GM23248 (cell line): Measurements from ENCODE around the gene PLCB1. TPM values are rescaled to one million over a fixed set of nuclear protein-coding genes. Genes with fewer than 3 reads are reported as not detected.

Experiments
- DNase-seq: peaks from one replicate; pipeline ENCODE4 v3.0.0-alpha.2; 2015
- H2AFZ ChIP-seq: fragments of 200-600 bp; sonication (generic); 2 replicates; pipeline ENCODE4 v1.6.1; 2016; ENCODE audit warnings: antibody characterized with exemption
- H3F3A ChIP-seq: fragments of 200-600 bp; sonication (generic); 2 replicates; pipeline ENCODE4 v1.6.1; 2016; ENCODE audit warnings: mild to moderate bottlenecking, antibody characterized with exemption, mixed run types; ENCODE audit not compliant: insufficient read depth
- H3K27ac ChIP-seq: fragments of 200-600 bp; sonication (generic); 2 replicates; pipeline ENCODE4 v1.5.1; 2016; ENCODE audit warnings: mild to moderate bottlenecking
- H3K27me3 ChIP-seq: fragments of 200-600 bp; sonication (generic); replicated peaks from 2 replicates; pipeline ENCODE4 v1.6.1; 2016; ENCODE audit warnings: mild to moderate bottlenecking; ENCODE audit not compliant: insufficient read depth
- H3K36me3 ChIP-seq: fragments of 200-600 bp; sonication (generic); 2 replicates; pipeline ENCODE4 v1.6.1; 2016; ENCODE audit warnings: low read depth, mild to moderate bottlenecking
- H3K4me1 ChIP-seq: fragments of 200-600 bp; sonication (generic); 2 replicates; pipeline ENCODE4 v1.6.1; 2016; ENCODE audit warnings: mild to moderate bottlenecking; ENCODE audit not compliant: insufficient read depth
- H3K4me2 ChIP-seq: fragments of 200-600 bp; sonication (generic); one replicate; pipeline ENCODE4 v1.6.1; 2016; ENCODE audit warnings: mild to moderate bottlenecking; ENCODE audit not compliant: unreplicated experiment
- H3K4me3 ChIP-seq: fragments of 200-600 bp; sonication (generic); 2 replicates; pipeline ENCODE4 v1.5.1; 2016; ENCODE audit warnings: mild to moderate bottlenecking
- H3K79me2 ChIP-seq: fragments of 200-600 bp; sonication (generic); 2 replicates; pipeline ENCODE4 v1.6.1; 2016; ENCODE audit warnings: mild to moderate bottlenecking; ENCODE audit not compliant: insufficient read depth
- H3K9ac ChIP-seq: fragments of 200-600 bp; sonication (generic); 2 replicates; pipeline ENCODE4 v1.6.1; 2016; ENCODE audit warnings: mild to moderate bottlenecking
- H3K9me2 ChIP-seq: fragments of 200-600 bp; sonication (generic); 2 replicates; pipeline ENCODE4 v1.6.1; 2016; ENCODE audit warnings: mixed run types, mild to moderate bottlenecking, moderate library complexity; ENCODE audit not compliant: insufficient read depth
- H3K9me3 ChIP-seq: fragments of 200-600 bp; sonication (generic); one replicate; pipeline ENCODE4 v1.6.1; 2017; ENCODE audit warnings: low read depth
- H4K20me1 ChIP-seq: fragments of 200-600 bp; sonication (generic); 2 replicates; pipeline ENCODE4 v1.6.0; 2016; ENCODE audit not compliant: insufficient read depth
- EZH2 ChIP-seq: fragments of 200-600 bp; sonication (generic); IDR thresholded peaks from 2 replicates; pipeline ENCODE4 v1.6.1; 2018; ENCODE audit warnings: antibody characterized with exemption, mild to moderate bottlenecking; ENCODE audit not compliant: insufficient read depth, poor library complexity, severe bottlenecking
- EZH2phosphoT487 ChIP-seq: fragments of 200-600 bp; sonication (generic); IDR thresholded peaks from 2 replicates; pipeline ENCODE4 v1.6.1; 2018; ENCODE audit warnings: antibody characterized with exemption, moderate library complexity, mild to moderate bottlenecking, low read depth; ENCODE audit not compliant: insufficient read depth
- WGBS, 2 experiments: methylation state at CpG; one replicate each; pipeline ENCODE4 v1.1.6; 2015 to 2017; ENCODE audit warnings: low lambda C conversion rate in 2 of 2, low coverage in 1 of 2; ENCODE audit errors: missing lambda C conversion rate in 2 of 2; 5-methylcytosine and 5-hydroxymethylcytosine counted together
- in situ Hi-C: fragments of 300-500 bp; cut with MboI; formaldehyde crosslinking; loops from 2 replicates; pipeline ENCODE4 v1.15.0; 2020
- polyA plus RNA-seq: library from polyadenylated mRNA; unstranded; fragments of >200 nt; fragmentation: Nextera tagmentation; extraction: Ambion mirVana; gene quantifications from 2 replicates; pipeline ENCODE4 v1.2.1, GENCODE V29; 2016
- total RNA-seq: library from RNA; depleted of rRNA; stranded (reverse); fragments of >200 nt; shearing (Covaris generic); gene quantifications from 2 replicates; pipeline ENCODE4 v1.2.3, GENCODE V29; 2014

PLCB1 gene
- total and polyA plus RNA-seq, 2 experiments from 2014 or later: 3.7 to 12.8 TPM

DNA sequence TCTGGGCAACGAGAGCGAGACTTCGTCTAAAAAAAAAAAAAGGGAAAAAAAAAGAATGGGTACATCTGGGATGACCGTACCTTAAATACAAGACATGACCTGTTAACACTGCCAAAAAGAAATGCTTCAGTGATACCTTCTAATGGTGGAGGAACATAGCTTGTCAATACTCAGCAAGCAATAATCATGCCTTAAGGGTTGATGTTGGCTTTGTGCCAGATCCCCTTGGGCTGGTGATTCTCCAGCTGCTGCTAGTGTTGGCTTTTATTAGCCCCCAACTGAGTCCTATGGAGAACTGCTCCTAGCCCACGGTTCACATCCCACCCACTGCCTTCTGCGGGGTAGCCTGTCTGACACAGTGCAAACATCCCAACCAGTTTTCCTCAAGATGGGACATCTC, 134.9 kb downstream of the PLCB1 start:
- no peak overlapping the region for H3K4me2 ChIP-seq
- no peaks in the 10 kb centered on the region for H4K20me1 ChIP-seq
- H3K79me2 ChIP-seq: no peaks in the 10 kb centered on the region
- no peaks in the 10 kb centered on the region for H3K9me3 ChIP-seq
- DNase-seq: no peak
- H3F3A ChIP-seq: no peaks in the 10 kb centered on the region
- in situ Hi-C loops: no loop called here
- H3K9me2 ChIP-seq: no peaks in the 10 kb centered on the region
- no peak for TF ChIP-seq EZH2phosphoT487
- TF ChIP-seq EZH2: no peak
- no peaks in the 10 kb centered on the region for H3K36me3 ChIP-seq
- no peak overlapping the region for H3K9ac ChIP-seq
- no peak overlapping the region for H2AFZ ChIP-seq
- no peak overlapping the region for H3K27ac ChIP-seq
- no peaks in the 10 kb centered on the region for H3K4me1 ChIP-seq
- H3K4me3 ChIP-seq: no peak overlapping the region
- 83 to 95% methylated on average over 4 to 6 of the region's 6 CpGs for WGBS, 2 experiments
- H3K27me3 ChIP-seq: no peaks in the 10 kb centered on the region

DNA sequence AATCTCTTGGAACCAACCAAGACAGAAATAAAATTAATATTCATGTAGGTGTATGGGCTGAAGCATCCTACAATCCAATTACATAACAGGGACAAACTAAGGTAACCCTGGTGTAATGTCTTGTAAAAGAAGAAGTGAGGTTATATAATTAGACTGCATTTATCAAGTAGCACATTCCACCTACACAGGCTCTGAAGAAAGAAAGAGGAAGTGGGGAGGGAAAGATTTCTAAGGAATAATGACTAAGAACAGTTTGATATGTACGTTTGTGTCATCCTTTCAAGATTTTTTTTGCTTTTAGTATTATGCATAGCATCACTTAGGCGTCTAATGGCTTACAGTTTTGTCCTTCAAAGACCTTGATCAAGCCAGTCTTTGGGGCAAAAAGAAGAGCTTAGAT, 139.7 kb downstream of the PLCB1 start:
- Histone ChIP-seq H3K79me2 (no peaks in the 10 kb centered on the region), H3K27me3 (no peaks in the 10 kb centered on the region), H3K9me3 (no peaks in the 10 kb centered on the region), H3K9ac (no peak overlapping the region), H4K20me1 (no peaks in the 10 kb centered on the region), H2AFZ (no peak overlapping the region), H3K36me3 (no peaks in the 10 kb centered on the region), H3K27ac (no peak overlapping the region), H3K4me1 (no peaks in the 10 kb centered on the region), H3K4me3 (no peak overlapping the region), H3K4me2 (no peak overlapping the region), H3F3A (peaks cover 5% of the 10 kb centered on the region; the same call in 1 of the 2 replicates), H3K9me2 (no peaks in the 10 kb centered on the region)
- in situ Hi-C loops: no loop called here
- 83 to 93% methylated on average over 2 of the region's 2 CpGs for WGBS, 2 experiments
- no peak for TF ChIP-seq EZH2
- TF ChIP-seq EZH2phosphoT487: no peak
- DNase-seq: no peak

- no peaks in the 10 kb centered on the region for H3K27me3 ChIP-seq
- H3F3A ChIP-seq: peaks cover 5% of the 10 kb centered on the region; the same call in 1 of the 2 replicates
- H4K20me1 ChIP-seq: no peaks in the 10 kb centered on the region
- no peaks in the 10 kb centered on the region for H3K4me1 ChIP-seq
- 54 to 84% methylated on average over 1 of the region's 1 CpG for WGBS, 2 experiments
- no peaks in the 10 kb centered on the region for H3K36me3 ChIP-seq
- TF ChIP-seq EZH2phosphoT487 (no peak), EZH2 (no peak)
- H3K79me2 ChIP-seq: no peaks in the 10 kb centered on the region
- no peaks in the 10 kb centered on the region for H3K9me3 ChIP-seq
- H3K9me2 ChIP-seq: no peaks in the 10 kb centered on the region
- H2AFZ ChIP-seq: no peak overlapping the region
- no peak overlapping the region for H3K9ac ChIP-seq
- H3K27ac ChIP-seq: no peak overlapping the region
- no peak overlapping the region for H3K4me2 ChIP-seq
- in situ Hi-C loops: no loop called here
- no peak for DNase-seq
- no peak overlapping the region for H3K4me3 ChIP-seq
Observed at GRCh38 chr20:8272766-8273165, 140.7 kb downstream of the PLCB1 start.

- Histone ChIP-seq H3K4me3 (no peak overlapping the region), H3K4me2 (no peak overlapping the region), H3F3A (no peaks in the 10 kb centered on the region), H3K36me3 (no peaks in the 10 kb centered on the region), H3K79me2 (no peaks in the 10 kb centered on the region), H3K27me3 (no peaks in the 10 kb centered on the region), H3K9ac (no peak overlapping the region), H3K9me3 (no peaks in the 10 kb centered on the region), H4K20me1 (no peaks in the 10 kb centered on the region), H3K27ac (no peak overlapping the region), H3K4me1 (0 out of 2 replicates have a peak, but pooled peaks cover 3% of the 10 kb centered on the region), H2AFZ (no peak overlapping the region), H3K9me2 (no peaks in the 10 kb centered on the region)
- TF ChIP-seq EZH2 (no peak), EZH2phosphoT487 (no peak)
- in situ Hi-C loops: no loop called here
- no peak for DNase-seq
- WGBS, 2 experiments: 77 to 85% methylated on average over 2 of the region's 2 CpGs
Observed at GRCh38 chr20:8284902-8285301, 152.8 kb downstream of the PLCB1 start.

DNA sequence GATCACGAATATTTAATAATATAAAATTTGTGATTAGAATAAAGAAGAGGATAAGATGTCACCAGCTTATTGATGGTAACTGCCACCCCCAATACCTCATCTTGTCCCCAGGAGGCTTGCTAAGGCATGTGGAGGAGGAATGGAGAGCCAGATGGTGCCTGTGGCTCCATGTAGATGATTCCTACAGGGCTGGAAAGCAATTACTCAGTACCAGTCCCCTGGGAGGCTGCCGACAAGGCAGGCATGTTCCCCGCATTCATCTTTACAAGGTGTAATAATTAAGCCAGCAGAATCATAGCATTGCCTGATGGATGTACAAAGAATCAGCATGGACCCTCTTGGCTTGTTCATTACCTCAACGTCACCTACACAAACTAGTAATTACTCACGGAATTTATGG, 155.3 kb downstream of the PLCB1 start:
- in situ Hi-C loops: no loop called here
- Histone ChIP-seq H3K36me3 (no peaks in the 10 kb centered on the region), H3F3A (peaks cover 10% of the 10 kb centered on the region), H3K4me2 (no peak overlapping the region), H4K20me1 (no peaks in the 10 kb centered on the region), H3K27ac (no peak overlapping the region), H3K27me3 (no peaks in the 10 kb centered on the region), H3K9me3 (no peaks in the 10 kb centered on the region), H3K4me1 (peaks cover 11% of the 10 kb centered on the region; the same call in 1 of the 2 replicates), H3K9me2 (no peaks in the 10 kb centered on the region), H3K9ac (no peak overlapping the region), H2AFZ (no peak overlapping the region), H3K4me3 (no peak overlapping the region), H3K79me2 (no peaks in the 10 kb centered on the region)
- no peak for DNase-seq
- TF ChIP-seq EZH2phosphoT487 (no peak), EZH2 (no peak)
- WGBS, 2 experiments: 89 to 96% methylated on average over 5 of the region's 5 CpGs
